Non-pigmented ciliary epithelial cell (primary cell): Measurements from ENCODE around the gene LIPT2.

Experiments used
- DNase-seq: peaks from one replicate; pipeline ENCODE4 v3.0.0-alpha.2; 2010; ENCODE audit warnings: low read depth

LIPT2 gene

DNA sequence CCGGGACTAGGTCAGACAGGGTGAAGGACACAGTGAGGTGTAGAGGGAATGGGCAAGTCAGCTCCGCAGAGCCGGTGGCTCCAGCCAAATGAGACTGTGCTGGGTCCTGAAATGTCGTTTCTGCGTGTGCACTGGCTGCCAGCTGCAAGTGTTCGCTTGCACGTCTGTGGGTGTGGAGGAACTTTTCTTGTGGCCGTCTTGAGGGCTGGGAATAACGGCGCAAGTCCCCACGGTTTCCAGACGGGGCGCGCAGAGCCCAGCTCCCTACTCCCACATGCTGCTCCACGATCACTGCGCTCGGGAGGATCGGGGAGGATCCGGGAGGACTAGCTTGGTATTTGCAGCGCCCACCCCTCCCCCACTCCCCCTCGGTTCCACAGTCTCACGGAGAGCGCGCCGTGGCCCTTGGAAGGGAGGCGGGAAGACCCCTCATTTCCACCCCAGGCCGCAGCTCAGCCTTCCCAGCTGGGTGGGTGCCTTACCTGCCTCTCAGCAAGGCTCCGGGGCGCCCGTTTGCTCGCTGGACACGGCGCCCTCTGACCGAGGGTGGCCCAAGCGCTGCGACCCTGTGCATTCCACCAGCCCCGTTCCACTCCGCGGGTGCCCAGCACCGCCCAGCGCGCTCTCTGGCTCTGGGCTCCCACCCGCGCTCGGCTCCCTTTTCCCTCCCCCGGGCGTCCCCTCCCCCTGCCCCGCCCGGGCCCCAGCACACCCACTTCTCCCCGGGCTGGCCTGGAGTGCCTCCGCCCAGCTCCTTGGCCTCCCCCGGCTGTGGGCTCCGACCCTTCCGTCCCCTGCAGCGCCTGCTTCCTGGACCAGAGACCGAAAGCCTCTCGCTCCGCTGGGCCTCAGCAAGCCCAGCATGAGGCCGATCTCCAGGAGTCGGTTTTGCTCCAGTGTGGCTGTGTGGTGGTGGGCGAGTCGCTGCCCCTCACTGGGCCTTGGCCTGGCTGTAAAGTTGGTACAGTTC lies 26.3 kb downstream of the LIPT2 start, which contains the start of gene KCNE3:
KCNE3 (minus strand) TSS at position 634 of the 970 bp plus-strand sequence. CDS start 9,986 bp downstream, outside the sequence.
- no peak for DNase-seq

DNA sequence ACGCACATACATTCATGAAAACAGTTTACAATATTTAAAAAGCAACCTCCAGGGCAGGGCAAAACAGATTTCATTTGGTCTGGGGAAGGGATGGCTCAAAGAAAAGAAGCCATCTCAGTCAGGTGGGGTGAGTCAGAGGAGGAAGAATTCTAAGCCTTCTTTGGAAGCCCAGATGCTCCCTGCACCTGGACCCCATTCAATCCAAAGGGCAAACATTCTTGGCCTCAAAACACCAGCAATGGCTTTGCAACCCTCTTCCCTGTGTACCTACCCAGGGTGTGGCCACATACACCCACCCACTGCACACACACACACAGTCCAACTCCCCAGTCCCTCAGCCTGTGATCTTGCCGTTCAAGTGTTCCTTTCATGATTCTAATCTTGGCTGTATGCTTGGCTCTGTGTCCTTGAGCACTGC lies 28.2 kb downstream of the LIPT2 start:
- DNase-seq, result no peak

DNA sequence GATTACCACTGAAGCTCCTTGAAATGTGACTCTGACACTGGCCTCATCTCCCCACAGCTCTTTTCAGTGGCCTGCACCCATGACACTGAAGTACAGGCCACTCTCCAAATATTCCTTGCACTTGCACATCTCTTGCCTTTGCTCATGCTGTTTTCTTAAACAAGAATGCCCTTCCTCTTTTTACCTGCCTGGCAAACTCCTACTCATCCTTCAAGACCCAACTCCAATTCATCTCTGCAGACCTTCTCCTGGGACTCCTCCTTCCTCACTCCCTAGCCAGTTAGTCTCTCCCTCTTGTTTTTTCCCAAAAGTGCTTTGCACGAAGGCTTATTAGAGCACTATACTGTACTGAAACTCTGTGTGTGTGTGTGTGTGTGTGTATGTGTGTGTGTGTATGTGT lies 28.8 kb downstream of the LIPT2 start:
- no peak for DNase-seq

DNA sequence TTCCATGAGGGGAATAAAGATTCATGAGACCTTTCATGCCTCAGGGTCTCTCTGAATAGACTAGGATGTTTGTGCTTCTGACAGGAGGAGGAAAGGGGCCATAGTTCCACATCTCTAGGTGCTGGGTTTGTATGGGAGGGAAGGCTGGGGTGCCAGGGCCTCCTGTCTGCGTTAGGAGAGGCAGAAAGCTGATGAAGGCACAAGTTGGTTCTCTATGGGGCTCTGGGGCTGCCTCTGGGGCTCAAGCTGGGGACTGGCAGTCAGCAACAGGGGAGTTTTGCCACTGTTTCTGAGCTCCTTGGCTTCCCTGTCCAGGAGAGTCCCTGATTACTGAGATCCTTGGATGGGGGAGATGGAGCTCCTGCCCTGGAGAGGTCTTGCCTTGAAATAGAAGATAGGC lies 30.3 kb downstream of the LIPT2 start:
- DNase-seq, result no peak

DNA sequence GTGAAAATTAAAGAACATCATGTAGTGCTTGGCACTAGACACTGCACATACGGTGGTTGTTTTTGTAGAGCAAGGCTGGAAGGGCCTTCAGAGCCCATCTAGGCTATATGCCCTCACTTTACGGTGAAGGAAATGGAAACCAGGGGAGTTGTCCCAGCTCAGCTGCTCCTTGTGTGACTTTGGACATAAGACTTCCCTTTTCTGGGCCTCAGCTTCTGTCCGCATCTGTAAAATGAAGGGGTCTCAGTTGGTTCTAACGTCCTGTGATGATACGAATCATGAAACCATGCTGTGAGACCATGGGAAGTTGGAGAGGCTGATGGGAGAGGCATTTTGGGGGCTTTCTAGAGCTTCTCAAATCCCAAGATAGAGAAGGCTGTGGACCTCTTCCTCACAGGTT lies 30.9 kb downstream of the LIPT2 start:
- DNase-seq, result no peak

DNA sequence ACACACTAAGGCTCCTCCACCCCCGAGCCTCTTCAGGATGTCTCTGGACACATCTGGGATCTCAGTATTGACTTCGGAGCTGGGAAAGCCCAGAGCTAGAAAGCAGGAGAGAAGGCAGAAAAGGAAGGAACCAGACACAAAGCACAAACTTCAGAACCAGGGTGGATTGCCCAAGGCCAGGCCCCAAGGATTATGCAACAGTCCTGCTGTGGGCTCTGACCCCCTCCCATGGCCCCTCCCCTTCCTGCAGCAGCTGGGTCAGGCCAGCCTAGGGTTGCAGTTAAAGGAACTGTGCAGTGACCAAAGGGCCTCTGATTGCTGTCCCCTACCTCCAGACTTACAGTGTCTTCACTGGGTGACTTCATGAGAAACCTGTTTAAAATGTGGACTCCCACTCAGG lies 31.5 kb downstream of the LIPT2 start:
- no peak for DNase-seq

DNA sequence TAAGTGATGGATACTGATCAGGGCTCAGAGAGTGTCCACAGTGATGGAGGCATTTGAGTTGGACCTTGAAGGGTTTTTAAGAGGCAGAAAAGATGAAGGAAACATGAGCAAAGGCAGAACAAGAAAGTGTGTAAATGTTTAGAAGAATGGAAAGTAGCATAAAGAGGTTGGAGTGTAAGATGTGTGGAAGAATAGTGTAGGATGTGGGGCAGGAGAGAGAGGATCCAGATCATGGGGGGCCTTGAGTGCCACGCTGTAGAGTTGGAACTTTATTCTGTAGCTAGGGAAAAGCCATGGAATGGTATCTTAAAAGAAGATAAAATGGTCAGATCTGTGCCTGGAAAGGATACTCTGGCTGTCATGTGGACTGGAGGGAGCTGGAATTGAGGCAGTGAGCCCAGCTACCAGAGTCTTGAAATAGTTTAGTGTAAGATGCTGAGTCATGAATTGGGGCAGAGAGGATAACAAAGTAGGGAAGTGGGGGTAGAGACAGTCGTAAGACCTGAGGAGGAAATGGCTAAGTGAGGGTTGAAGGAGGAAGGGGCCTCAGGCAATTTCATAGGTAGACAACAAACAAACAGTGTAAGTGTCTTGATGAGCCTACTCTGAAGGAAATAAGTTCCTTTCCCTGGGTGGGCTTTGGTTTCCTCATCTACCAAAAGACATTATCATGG lies 32.9 kb downstream of the LIPT2 start:
- DNase-seq, result no peak

DNA sequence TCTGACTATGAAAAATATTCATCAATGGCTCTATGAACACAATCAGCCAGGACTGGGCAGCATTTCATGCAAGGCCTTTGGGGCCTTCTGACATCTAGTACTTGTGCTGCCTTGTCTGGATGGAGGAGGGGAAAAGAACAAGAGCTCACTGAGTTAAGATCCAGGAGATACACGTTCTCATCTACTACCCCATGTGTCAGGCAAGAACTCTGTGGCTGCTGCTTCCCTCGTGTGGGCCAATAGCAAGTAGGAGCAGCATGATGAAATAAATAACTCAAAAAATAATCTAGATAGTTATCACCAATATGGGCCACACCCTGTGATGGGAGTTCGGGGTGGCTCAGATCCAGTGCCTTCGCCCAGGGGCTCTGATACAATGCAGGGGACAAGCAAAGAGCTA lies 33.5 kb downstream of the LIPT2 start:
- no peak for DNase-seq

DNA sequence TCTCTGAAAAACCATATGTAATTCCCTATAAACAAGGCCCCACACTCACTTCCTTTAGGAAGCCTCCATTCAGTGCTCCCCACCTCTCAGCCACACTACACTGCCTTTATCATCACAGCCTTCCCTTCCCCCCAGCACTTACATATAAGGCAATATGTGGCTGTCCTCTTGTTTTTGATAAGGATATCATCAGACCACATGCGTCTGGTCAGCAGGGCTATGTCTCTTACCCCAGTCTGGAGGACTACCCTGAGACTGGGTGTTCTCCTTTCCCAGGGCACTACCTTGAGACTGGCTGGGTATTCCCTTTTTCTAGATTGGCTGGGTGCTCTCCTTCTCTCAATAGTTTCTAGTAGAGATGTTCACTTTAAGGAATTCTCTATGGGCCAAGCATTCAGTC lies 33.9 kb downstream of the LIPT2 start:
- DNase-seq, result no peak

DNA sequence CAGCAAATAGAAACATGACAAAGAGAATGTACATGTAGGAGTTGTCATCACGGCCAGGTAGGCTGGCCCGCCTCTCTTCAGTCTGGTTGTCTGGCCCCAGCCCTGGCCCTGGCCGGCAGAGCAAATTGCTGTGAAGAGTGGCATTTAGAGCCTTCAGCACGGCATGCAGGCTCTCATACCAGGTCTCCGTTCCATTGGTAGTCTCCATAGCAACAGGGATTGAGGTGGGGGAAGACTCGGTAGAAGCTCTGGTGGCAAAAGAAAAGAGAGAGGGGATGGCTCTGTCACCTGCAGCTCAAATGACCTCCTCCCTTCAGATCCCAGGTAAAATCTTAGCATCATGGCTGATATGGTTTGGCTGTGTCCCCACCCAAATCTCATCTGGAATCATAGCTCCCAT lies 36.2 kb downstream of the LIPT2 start:
- DNase-seq, result no peak

DNA sequence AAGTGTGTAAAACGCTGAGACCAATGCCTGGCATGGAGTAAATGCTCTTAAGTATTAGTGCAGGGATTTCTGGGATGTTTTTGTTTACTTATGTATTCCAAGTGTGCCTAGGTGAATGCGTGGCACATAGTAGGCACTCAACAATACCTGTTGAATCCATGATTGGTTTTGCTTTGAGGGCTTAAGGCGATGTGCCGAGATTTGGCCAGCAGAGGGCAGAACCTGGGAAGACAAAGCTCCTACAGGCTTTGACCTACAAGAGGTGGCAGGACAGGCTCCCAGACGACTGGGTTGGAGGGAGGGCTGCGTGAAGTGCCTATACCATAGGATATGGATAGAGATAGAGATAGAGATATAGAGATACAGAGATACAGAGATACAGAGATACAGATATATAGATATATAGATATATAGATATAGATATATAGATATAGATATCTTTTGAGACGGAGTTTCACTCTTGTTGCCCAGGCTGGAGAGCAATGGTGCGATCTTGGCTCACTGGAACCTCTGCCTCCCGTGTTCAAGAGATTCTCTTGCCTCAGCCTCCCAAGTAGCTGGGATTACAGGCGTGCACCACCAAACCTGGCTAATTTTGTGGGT lies 40.0 kb downstream of the LIPT2 start:
- no peak for DNase-seq

DNA sequence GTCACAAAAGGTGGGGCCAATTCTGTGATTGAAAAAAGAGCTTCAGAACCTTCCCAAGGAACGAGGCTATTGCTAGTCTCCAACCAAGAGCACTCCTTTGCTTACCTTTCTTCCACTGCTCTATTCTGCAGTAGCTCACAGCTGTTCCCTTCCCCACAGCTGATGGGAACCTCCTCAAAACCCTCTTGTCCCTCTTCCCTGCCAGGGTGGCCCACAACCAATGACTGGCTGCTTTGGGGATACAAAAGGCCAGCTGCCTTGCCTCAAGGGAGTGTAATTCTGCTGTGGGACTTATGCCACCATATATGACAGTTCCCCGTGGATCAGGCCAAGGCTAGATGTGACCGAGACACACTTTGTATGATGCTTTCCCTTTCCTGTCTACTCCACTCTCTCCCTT lies 41.2 kb downstream of the LIPT2 start:
- DNase-seq, result no peak

DNA sequence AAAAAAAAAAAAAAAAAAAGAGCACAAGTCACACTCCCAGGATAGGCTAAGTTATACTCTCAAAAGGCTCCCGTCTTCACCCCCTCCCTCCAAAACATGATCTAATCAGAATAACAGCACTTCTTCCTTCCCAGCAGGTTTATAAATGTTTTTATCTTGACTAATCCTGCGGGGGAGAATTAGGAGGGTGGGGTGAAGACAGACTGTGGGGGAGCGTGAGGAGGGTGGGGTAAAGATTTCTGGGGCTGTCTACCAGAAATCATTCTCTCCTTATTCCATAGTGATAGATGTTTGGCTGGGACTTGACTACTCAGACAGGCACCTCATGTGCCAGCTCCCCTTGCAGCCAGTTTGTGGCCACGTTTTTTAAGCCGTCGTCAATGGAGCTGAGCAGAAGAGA lies 43.2 kb downstream of the LIPT2 start:
- DNase-seq, result no peak

DNA sequence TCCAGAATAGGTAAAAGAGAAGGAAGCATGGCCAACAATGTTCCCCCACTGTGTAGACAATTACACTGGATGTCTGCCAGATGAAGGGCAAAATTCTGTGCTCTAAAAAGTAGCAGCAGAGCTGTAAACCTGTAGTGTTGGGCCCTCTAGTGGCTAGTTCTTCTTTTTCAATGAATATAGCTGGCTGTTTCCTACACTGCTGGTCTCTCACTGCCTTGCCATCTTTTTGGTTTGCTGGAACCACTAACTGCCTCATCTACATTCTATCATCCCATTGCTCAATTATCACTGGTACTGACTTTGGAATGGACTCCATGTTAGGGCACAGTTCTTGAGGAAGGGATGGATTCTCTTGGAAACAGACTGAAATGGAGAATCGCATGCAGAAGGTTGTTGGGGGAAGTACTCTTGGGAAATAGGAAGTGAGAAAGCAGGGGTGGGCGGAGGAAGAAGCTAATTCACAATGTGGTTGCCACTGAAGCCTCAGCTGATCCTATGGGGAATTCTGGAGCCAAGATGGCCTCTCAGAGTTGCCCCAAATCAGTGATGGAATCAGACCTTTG lies 44.1 kb downstream of the LIPT2 start:
- DNase-seq, result peak; percentile 53

DNA sequence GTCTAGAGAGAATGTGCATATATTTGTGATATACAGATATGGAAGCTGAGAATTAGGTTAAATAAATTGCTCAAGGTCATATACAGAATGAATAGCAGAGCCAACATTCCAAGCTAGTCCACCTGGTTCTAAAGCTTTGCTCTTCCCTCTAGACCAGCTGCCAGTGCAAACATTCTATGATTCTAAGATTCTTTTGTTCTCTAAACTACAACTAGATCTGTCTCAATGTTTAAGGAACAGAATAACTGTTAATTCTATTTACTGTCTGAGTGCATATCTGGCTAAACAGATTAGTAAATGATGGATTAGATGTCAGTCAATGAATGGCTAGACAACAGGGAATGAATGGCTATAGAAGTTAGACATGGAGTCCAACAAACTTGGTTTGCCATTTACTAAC lies 45.8 kb downstream of the LIPT2 start:
- DNase-seq, result no peak

DNA sequence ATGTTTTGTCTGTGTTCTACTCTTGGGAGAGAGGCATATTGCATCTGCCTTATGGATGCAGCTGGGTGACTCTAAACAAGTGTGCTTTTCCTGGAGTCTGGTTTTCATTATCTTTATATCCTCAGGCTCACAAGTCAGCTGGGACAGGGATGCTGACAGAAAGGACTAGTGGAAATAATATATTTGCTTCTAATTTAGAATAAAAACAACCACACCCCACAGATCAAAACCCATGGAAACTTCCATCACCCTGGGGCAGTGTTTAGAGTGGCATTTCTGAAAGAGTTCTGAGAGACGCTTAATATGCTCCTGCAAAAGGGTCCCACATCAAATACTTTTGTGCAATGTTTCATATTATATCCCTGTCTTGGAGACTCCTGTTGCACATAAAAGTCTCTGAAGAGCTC lies 47.0 kb downstream of the LIPT2 start:
- DNase-seq, result no peak

DNA sequence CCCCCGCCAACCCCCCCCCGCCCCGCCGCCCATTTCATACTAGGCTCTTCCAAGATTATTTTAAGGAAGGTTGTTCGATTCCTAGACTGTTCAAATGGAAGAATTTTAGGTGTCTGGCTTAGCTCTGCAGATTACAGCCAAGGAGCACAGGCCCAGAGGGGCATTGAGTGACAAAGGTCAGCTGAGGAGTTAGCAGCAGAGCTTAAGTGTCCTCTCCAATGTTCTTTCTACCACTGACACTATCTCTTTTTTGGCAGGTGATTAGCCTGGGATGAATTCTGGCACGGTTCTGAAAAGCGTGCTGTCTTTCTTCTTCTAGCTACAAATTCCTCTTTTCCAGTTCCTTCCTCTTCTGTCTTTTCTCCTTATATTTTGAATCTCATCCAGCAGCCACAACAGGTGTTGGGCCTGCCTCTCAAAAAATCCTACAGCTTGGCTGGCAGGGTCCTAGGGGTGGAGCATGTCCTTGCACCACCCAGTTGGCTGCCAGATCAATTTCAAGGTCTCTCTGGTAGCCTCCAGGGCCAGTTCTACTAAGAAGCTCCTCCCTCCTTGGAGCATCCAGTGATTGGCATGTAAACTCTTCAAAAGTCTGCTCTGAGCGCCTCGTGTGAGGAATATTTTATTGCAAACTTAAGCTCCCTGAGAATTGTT lies 49.2 kb downstream of the LIPT2 start:
- no peak for DNase-seq

DNA sequence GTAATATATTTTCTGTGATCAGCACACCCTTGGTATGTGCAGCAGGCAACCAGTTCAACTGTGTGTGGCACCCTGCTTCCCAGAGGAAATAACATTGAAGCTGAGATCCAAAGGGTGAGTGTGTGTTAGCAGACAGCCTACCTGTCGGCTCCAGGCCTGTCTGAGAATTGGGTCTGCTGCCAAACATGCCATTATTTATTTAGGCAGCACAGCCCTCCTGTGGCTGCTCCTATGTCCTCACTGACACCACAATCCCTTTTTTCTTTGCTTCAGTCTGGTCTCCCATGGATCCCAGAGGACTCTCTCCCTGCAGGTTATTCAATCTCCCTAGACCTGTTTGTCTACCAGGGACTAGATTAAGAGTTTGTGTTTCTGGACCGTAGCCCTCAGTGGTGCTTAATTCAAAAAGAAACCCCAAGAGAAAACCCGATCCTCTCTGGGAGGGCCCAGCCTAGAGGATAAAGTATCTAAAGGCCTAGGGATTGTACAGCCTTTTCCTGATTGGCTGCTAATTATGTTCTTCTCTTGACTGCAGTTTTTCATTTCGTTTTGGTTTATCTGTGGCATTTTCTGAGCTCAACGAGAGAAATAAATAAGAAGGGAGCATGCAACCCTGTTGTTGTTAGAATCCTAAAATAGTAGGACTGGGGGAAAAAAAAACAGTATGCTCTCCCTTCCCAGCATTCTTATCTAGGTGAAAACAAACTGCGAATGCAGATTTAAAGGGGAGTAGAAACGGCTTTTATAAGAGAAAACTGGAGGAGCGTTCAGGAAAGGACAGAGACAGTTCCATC lies 50.3 kb downstream of the LIPT2 start:
- DNase-seq, result no peak

DNA sequence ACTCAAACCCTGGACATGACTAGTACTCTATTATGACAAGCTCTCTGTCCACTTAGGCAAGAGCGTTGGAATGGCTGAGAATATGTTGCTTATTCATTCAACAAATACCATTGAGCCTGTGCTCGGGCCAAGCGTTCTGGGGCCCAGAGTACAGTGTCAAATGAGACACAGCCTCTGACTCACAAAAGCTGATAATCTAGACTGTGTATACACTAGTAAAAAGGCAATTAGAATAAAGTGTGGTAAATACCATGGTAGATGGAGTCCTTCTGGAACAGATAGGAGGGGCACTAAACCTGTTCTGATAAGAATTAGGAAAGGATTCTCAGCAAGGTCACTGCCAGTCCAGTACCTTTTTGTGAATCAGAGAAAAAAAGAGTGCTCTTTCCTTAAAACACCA lies 50.9 kb downstream of the LIPT2 start:
- DNase-seq, result no peak
